Esophagus squamous epithelium (tissue), 4 donors: Measurements from ENCODE around the gene CETN1.

Source experiments
- CTCF ChIP-seq, 6 experiments: fragments of 450-650 bp in 4 of 6; fragments of 200-600 bp in 2 of 6; sonication (generic) in 2 of 6; IDR thresholded peaks; one replicate each; pipeline ENCODE4 v1.5.1; 2016 to 2019; ENCODE audit warnings: antibody characterized with exemption in 6 of 6, mild to moderate bottlenecking in 4 of 6, moderate library complexity in 4 of 6
- POLR2A ChIP-seq, 4 donors: fragments of 450-650 bp; IDR thresholded peaks; one replicate each; pipeline ENCODE4 v1.6.1; 2017; ENCODE audit warnings: antibody characterized with exemption in 4 of 4, mild to moderate bottlenecking in 4 of 4, moderate library complexity in 3 of 4

- TF ChIP-seq CTCF (IDR thresholded peaks at IDR 0.05), result no peak
- TF ChIP-seq POLR2A (IDR thresholded peaks at IDR 0.05), result no peak
Measured at GRCh38 chr18:607930-608329, 27.8 kb downstream of the CETN1 start.
